ENCODE results near the gene TRIM44. TPM values are rescaled to one million over a fixed set of nuclear protein-coding genes. Genes with fewer than 3 reads are reported as not detected.
A peak's percentile ranks its signal among the peaks of the same experiment; 100 is the strongest.

TRIM44 gene
- total RNA-seq (10 to 100 TPM; 27.6 to 57.2 TPM), polyA plus RNA-seq (ENCODE audit: insufficient read length in 2 of 2) (10 to 100 TPM; 33.5 to 65.0 TPM)
- long read RNA-seq, donor 1, full-length matches to known transcripts, result 20 of 20 reads
- long read RNA-seq, donor 1, partial matches to known transcripts, result 0 of 20 reads
- long read RNA-seq, donor 1, other reads (novel, unspliced or antisense), result 0 of 20 reads
- long read RNA-seq, donor 2, full-length matches to known transcripts, result 6 of 6 reads
- long read RNA-seq, donor 2, partial matches to known transcripts, result 0 of 6 reads
- long read RNA-seq, donor 2, other reads (novel, unspliced or antisense), result 0 of 6 reads
- long read RNA-seq, donor 3, full-length matches to known transcripts, result 9 of 9 reads
- long read RNA-seq, donor 3, partial matches to known transcripts, result 0 of 9 reads
- long read RNA-seq, donor 3, other reads (novel, unspliced or antisense), result 0 of 9 reads
- long read RNA-seq, donor 4, full-length matches to known transcripts, result 13 of 31 reads
- long read RNA-seq, donor 4, partial matches to known transcripts, result 18 of 31 reads
- long read RNA-seq, donor 4, other reads (novel, unspliced or antisense), result 0 of 31 reads

GRCh38 chr11:35662649-35663407, at the start of gene TRIM44:
Gene TRIM44 (plus strand): TSS chr11:35662775. CDS start chr11:35663112, 337 bp downstream.
- Histone ChIP-seq H3K27ac (ENCODE audit: low read depth, low read length) (peak within 1 kb of the TSS; percentile 94), H3K4me3 (ENCODE audit: low read depth, low read length) (peak within 1 kb of the TSS; percentile 88), H3K4me1 (ENCODE audit: control insufficient read depth, insufficient read depth, low read length) (peaks cover 9% of the 10 kb centered on the region), H3K27me3 (ENCODE audit: control insufficient read depth, insufficient read depth, low read length) (no peaks in the 10 kb centered on the region), H3K9me3 (ENCODE audit: control insufficient read depth, insufficient read depth, low read length) (peaks cover 11% of the 10 kb centered on the region), H3K36me3 (ENCODE audit: control insufficient read depth, insufficient read depth, low read length) (no peaks in the 10 kb centered on the region)
- 1% methylated on average over 81 of the region's 82 CpGs for WGBS (ENCODE audit: insufficient coverage)
- DNase-seq (ENCODE audit: low read depth in 4 of 6, low spot score in 6 of 6), result peak in 4 of 6 donors; percentile 79 to 97 (median 91)

DNA sequence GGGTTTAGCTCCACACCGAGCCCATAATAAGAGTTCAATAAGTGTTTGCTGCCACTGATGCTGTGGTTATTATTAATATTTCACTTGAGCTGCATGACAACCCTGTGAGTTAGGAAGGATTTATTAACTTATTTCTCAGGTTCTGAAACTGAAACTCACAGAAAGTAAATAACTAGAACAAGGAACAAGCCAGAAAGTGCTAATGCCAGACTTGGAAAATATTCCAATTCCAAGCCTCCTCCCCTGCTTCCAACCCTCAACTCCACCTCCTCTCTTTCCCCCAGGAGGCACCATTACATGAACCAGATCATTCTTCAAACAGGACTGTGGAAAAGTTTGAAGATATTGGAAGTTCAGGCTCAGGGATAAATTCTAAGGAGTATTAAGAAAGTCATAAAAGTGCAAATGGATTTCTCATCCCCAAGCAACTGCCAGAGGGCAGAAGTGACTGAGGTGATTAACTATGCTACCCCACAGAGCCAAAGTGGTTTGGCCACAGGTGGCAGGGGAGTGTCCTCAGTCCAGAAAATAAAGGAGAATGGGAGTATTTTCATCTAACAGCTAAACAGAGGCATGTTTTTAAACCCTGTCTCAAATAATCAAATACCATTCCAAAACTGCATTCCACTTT, 47.5 kb upstream of the TRIM44 start:
- H3K27ac ChIP-seq (ENCODE audit: low read depth, low read length), result no peak overlapping the region
- H3K36me3 ChIP-seq (ENCODE audit: control insufficient read depth, insufficient read depth, low read length), result no peaks in the 10 kb centered on the region
- H3K4me1 ChIP-seq (ENCODE audit: control insufficient read depth, insufficient read depth, low read length), result peaks cover 12% of the 10 kb centered on the region
- H3K27me3 ChIP-seq (ENCODE audit: control insufficient read depth, insufficient read depth, low read length), result peaks cover 2% of the 10 kb centered on the region
- WGBS (ENCODE audit: insufficient coverage), result no CpG with 5 or more reads among the region's 1 CpG
- no peak overlapping the region for H3K4me3 ChIP-seq (ENCODE audit: low read depth, low read length)
- no peaks in the 10 kb centered on the region for H3K9me3 ChIP-seq (ENCODE audit: control insufficient read depth, insufficient read depth, low read length)
- DNase-seq (ENCODE audit: low read depth in 4 of 6, low spot score in 6 of 6), result peak in 1 of 6 donors; percentile 15

DNA sequence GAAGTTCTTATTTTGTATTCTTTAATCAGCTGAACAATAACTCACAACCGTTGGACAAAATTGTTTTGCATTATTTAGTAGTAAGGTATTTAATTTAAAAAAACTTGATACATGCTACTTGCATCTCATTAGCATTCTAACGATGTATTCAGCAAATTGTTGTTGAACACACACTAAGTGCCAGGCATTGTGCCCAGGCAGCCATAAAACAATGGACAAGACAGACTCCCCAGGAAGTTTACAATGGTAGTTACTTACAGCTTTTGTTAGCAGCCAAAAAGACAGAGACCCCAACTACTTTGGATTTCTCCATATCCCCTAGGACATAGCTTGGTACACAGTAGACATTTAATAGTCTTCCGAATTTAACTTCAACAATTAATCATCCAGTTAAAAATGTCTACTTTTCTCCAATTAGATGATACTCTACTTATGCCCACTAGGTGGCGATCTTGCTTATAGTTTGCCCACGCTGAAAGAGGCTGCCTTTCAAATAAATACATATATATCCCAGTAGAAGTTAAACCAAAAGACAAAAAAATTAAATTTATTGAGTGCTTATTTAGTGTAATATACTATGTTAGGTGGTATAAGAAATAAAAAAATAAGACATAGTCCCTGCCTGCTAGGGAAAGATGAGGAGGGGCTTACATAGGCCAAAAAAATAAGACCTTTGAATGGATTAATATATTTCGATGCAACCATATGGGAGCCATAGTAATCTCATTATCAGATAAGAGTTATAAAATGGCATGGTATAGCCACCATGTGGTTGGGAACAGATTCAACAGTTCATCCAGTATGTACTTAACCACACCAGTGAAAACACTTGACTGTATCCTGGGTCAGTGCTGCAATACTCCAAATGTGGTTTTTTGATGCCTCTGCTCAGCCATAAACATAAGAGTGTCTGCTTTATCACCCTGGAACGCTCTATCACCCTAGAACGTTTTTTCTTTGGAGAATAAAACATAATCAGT, 46.4 kb upstream of the TRIM44 start:
- Histone ChIP-seq H3K4me1 (ENCODE audit: control insufficient read depth, insufficient read depth, low read length) (peaks cover 15% of the 10 kb centered on the region), H3K27me3 (ENCODE audit: control insufficient read depth, insufficient read depth, low read length) (peaks cover 2% of the 10 kb centered on the region), H3K36me3 (ENCODE audit: control insufficient read depth, insufficient read depth, low read length) (no peaks in the 10 kb centered on the region), H3K27ac (ENCODE audit: low read depth, low read length) (peak overlapping the region; percentile 27), H3K4me3 (ENCODE audit: low read depth, low read length) (no peak overlapping the region), H3K9me3 (ENCODE audit: control insufficient read depth, insufficient read depth, low read length) (no peaks in the 10 kb centered on the region)
- peak in 4 of 6 donors; percentile 42 to 92 (median 78) for DNase-seq (ENCODE audit: low read depth in 4 of 6, low spot score in 6 of 6)
- 0% methylated on average over 2 of the region's 8 CpGs for WGBS (ENCODE audit: insufficient coverage)

- H3K4me3 ChIP-seq (ENCODE audit: low read depth, low read length), result peak overlapping the region; percentile 46
- no peaks in the 10 kb centered on the region for H3K9me3 ChIP-seq (ENCODE audit: control insufficient read depth, insufficient read depth, low read length)
- H3K4me1 ChIP-seq (ENCODE audit: control insufficient read depth, insufficient read depth, low read length), result peaks cover 15% of the 10 kb centered on the region
- peaks cover 2% of the 10 kb centered on the region for H3K27me3 ChIP-seq (ENCODE audit: control insufficient read depth, insufficient read depth, low read length)
- DNase-seq (ENCODE audit: low read depth in 4 of 6, low spot score in 6 of 6), result no peak
- H3K27ac ChIP-seq (ENCODE audit: low read depth, low read length), result peak overlapping the region; percentile 65
- H3K36me3 ChIP-seq (ENCODE audit: control insufficient read depth, insufficient read depth, low read length), result no peaks in the 10 kb centered on the region
- 20% methylated on average over 7 of the region's 7 CpGs for WGBS (ENCODE audit: insufficient coverage)
Observed at GRCh38 chr11:35617316-35617686, 45.3 kb upstream of the TRIM44 start.

- Histone ChIP-seq H3K4me3 (ENCODE audit: low read depth, low read length) (peak within 1 kb of the TSS; percentile 56), H3K4me1 (ENCODE audit: control insufficient read depth, insufficient read depth, low read length) (peaks cover 15% of the 10 kb centered on the region), H3K36me3 (ENCODE audit: control insufficient read depth, insufficient read depth, low read length) (no peaks in the 10 kb centered on the region), H3K9me3 (ENCODE audit: control insufficient read depth, insufficient read depth, low read length) (no peaks in the 10 kb centered on the region), H3K27ac (ENCODE audit: low read depth, low read length) (peak within 1 kb of the TSS; percentile 65), H3K27me3 (ENCODE audit: control insufficient read depth, insufficient read depth, low read length) (peaks cover 2% of the 10 kb centered on the region)
- peak; percentile 66 to 96 (median 78) for DNase-seq (ENCODE audit: low read depth in 4 of 6, low spot score in 6 of 6)
- WGBS (ENCODE audit: insufficient coverage), result under 1% methylated on average over 40 of the region's 57 CpGs
Observed at GRCh38 chr11:35617687-35618496, 44.7 kb upstream of the TRIM44 start, which contains the start of gene FJX1. Gene FJX1 (plus strand): TSS chr11:35618460. CDS start chr11:35618637, 177 bp downstream.

DNA sequence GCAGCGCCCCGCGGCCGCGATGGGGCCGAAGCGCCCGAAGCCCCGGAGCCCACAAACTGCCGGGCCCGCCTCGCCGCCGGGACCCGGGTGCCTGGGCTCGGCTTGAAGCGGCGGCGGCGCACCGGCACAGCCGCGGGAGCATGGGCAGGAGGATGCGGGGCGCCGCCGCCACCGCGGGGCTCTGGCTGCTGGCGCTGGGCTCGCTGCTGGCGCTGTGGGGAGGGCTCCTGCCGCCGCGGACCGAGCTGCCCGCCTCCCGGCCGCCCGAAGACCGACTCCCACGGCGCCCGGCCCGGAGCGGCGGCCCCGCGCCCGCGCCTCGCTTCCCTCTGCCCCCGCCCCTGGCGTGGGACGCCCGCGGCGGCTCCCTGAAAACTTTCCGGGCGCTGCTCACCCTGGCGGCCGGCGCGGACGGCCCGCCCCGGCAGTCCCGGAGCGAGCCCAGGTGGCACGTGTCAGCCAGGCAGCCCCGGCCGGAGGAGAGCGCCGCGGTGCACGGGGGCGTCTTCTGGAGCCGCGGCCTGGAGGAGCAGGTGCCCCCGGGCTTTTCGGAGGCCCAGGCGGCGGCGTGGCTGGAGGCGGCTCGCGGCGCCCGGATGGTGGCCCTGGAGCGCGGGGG, 44.0 kb upstream of the TRIM44 start:
- Histone ChIP-seq H3K4me1 (ENCODE audit: control insufficient read depth, insufficient read depth, low read length) (peaks cover 15% of the 10 kb centered on the region), H3K9me3 (ENCODE audit: control insufficient read depth, insufficient read depth, low read length) (no peaks in the 10 kb centered on the region), H3K27me3 (ENCODE audit: control insufficient read depth, insufficient read depth, low read length) (peaks cover 2% of the 10 kb centered on the region), H3K36me3 (ENCODE audit: control insufficient read depth, insufficient read depth, low read length) (no peaks in the 10 kb centered on the region), H3K27ac (ENCODE audit: low read depth, low read length) (no peak overlapping the region), H3K4me3 (ENCODE audit: low read depth, low read length) (peak overlapping the region; percentile 56)
- no peak for DNase-seq (ENCODE audit: low read depth in 4 of 6, low spot score in 6 of 6)
- WGBS (ENCODE audit: insufficient coverage), result under 1% methylated on average over 91 of the region's 91 CpGs

DNA sequence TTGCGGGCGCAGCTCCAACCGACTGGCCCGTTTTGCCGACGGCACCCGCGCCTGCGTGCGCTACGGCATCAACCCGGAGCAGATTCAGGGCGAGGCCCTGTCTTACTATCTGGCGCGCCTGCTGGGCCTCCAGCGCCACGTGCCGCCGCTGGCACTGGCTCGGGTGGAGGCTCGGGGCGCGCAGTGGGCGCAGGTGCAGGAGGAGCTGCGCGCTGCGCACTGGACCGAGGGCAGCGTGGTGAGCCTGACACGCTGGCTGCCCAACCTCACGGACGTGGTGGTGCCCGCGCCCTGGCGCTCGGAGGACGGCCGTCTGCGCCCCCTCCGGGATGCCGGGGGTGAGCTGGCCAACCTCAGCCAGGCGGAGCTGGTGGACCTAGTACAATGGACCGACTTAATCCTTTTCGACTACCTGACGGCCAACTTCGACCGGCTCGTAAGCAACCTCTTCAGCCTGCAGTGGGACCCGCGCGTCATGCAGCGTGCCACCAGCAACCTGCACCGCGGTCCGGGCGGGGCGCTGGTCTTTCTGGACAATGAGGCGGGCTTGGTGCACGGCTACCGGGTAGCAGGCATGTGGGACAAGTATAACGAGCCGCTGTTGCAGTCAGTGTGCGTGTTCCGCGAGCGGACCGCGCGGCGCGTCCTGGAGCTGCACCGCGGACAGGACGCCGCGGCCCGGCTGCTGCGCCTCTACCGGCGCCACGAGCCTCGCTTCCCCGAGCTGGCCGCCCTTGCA, 43.3 kb upstream of the TRIM44 start:
- Histone ChIP-seq H3K36me3 (ENCODE audit: control insufficient read depth, insufficient read depth, low read length) (no peaks in the 10 kb centered on the region), H3K4me1 (ENCODE audit: control insufficient read depth, insufficient read depth, low read length) (peaks cover 15% of the 10 kb centered on the region), H3K4me3 (ENCODE audit: low read depth, low read length) (peak overlapping the region; percentile 56), H3K27me3 (ENCODE audit: control insufficient read depth, insufficient read depth, low read length) (no peaks in the 10 kb centered on the region), H3K9me3 (ENCODE audit: control insufficient read depth, insufficient read depth, low read length) (no peaks in the 10 kb centered on the region), H3K27ac (ENCODE audit: low read depth, low read length) (peak overlapping the region; percentile 65)
- peak in 2 of 6 donors; percentile 82 to 84 for DNase-seq (ENCODE audit: low read depth in 4 of 6, low spot score in 6 of 6)
- WGBS (ENCODE audit: insufficient coverage), result under 1% methylated on average over 84 of the region's 84 CpGs

Data from spinal cord (tissue), 10 donors.